HCT116 (cell line): Measurements from ENCODE around the gene TULP4. TPM values are rescaled to one million over a fixed set of nuclear protein-coding genes. Genes with fewer than 3 reads are reported as not detected.
"Not testable (repeated sequence)": the region's sequence is repeated elsewhere in the genome, so short reads cannot be mapped to it uniquely, and the experiment has no call there.

Experiments
- ATAC-seq: fragments of 200-7000 bp; cut with Tn5 transposase; 2 replicates; pipeline ENCODE4 v1.9.1; 2020; ENCODE audit warnings: mild to moderate bottlenecking, moderate library complexity
- BruUV-seq: library from RNA; stranded (reverse); fragments of 400-500 nt; replicated peaks from 2 replicates; lab custom pipeline; 2021; lab: Mats Ljungman, UMichigan
- CTCF ChIA-PET: fragments of 300-600 bp; sonication (Branson Sonifier 250); formaldehyde crosslinking; loops from one replicate; lab custom pipeline; 2021; ENCODE audit warnings: antibody characterized with exemption; lab: Charles Lee
- POLR2A ChIA-PET: fragments of 300-600, 350-600 bp; sonication (Branson Sonifier 250); formaldehyde crosslinking; loops from one replicate; lab custom pipeline; 2021; ENCODE audit warnings: antibody characterized with exemption; lab: Charles Lee
- RAD21 ChIA-PET, 2 experiments: fragments of 300-600 bp; sonication (Branson Sonifier 250); formaldehyde crosslinking; loops; one replicate each; lab custom pipeline; 2023; ENCODE audit warnings: low total read pairs in 2 of 2; ENCODE audit not compliant: uncharacterized antibody in 2 of 2, unreplicated experiment in 2 of 2, low non-redundant PET in 1 of 2; lab: Charles Lee
- DNase-seq: peaks from one replicate; pipeline ENCODE4 v3.0.0-alpha.2; 2010; ENCODE audit warnings: low read depth, low spot score
- H2AFZ ChIP-seq: fragments of 200-600 bp; shearing (Covaris generic), sonication (generic); 2 replicates; pipeline ENCODE4 v1.6.1; 2017; ENCODE audit warnings: low read depth, mixed run types, mixed read lengths, antibody characterized with exemption, low read length; ENCODE audit not compliant: poor library complexity, severe bottlenecking
- H3K27ac ChIP-seq: 2 replicates; pipeline ENCODE4 v1.5.1; 2012; ENCODE audit warnings: low read depth, low read length
- H3K27me3 ChIP-seq: fragments of 200-600 bp; sonication (generic); 2 replicates; pipeline ENCODE4 v1.6.1; 2016; ENCODE audit warnings: mixed run types, low read length, mixed read lengths; ENCODE audit not compliant: insufficient read depth
- H3K36me3 ChIP-seq, 2 experiments: fragments of 200-500 bp in 1 of 2; fragments of 200-600 bp in 1 of 2; sonication (Bioruptor generic) in 1 of 2; sonication (generic) in 1 of 2; 2 replicates each; pipeline versions ENCODE4 v1.5.1 to v1.6.1; 2014 to 2016; ENCODE audit warnings: low read length in 2 of 2, inconsistent platforms in 1 of 2, mixed read lengths in 1 of 2, mixed run types in 1 of 2; ENCODE audit not compliant: insufficient read depth in 2 of 2, control insufficient read depth in 1 of 2
- H3K4me1 ChIP-seq, 2 experiments: fragments of 200-600 bp in 1 of 2; sonication (generic) in 1 of 2; 2 replicates each; pipeline versions ENCODE4 v1.5.1 to v1.6.1; 2012 to 2017; ENCODE audit warnings: low read length in 2 of 2, inconsistent platforms in 1 of 2, mild to moderate bottlenecking in 1 of 2, mixed read lengths in 1 of 2, mixed run types in 1 of 2, moderate library complexity in 1 of 2; ENCODE audit not compliant: insufficient read depth in 2 of 2, control insufficient read depth in 1 of 2
- H3K4me2 ChIP-seq: fragments of 200-600 bp; sonication (generic); 2 replicates; pipeline ENCODE4 v1.6.1; 2017; ENCODE audit warnings: mixed run types, low read length, mixed read lengths
- H3K4me3 ChIP-seq, 2 experiments: fragments of 200-600 bp in 1 of 2; sonication (generic) in 1 of 2; replicated peaks in 1 of 2; 2 replicates each; pipeline ENCODE4 v1.5.1; 2011 to 2016; ENCODE audit warnings: low read length in 2 of 2, control low read depth in 1 of 2, low read depth in 1 of 2, mild to moderate bottlenecking in 1 of 2, mixed read lengths in 1 of 2, mixed run types in 1 of 2
- H3K79me2 ChIP-seq: fragments of 200-600 bp; sonication (generic); 2 replicates; pipeline ENCODE4 v1.6.1; 2017; ENCODE audit warnings: mild to moderate bottlenecking, mixed run types, low read length, moderate library complexity, mixed read lengths; ENCODE audit not compliant: insufficient read depth
- H3K9ac ChIP-seq: fragments of 200-600 bp; sonication (generic); 2 replicates; pipeline ENCODE4 v1.6.1; 2016; ENCODE audit warnings: low read length, mixed read lengths
- H3K9me2 ChIP-seq: fragments of 200-600 bp; sonication (generic), shearing (Covaris generic); 2 replicates; pipeline ENCODE4 v1.6.1; 2017; ENCODE audit warnings: mixed run types, mild to moderate bottlenecking, moderate library complexity; ENCODE audit not compliant: insufficient read depth
- H3K9me3 ChIP-seq, 2 experiments: fragments of 200-500 bp in 1 of 2; fragments of 200-600 bp in 1 of 2; sonication (Bioruptor generic) in 1 of 2; sonication (generic) in 1 of 2; 2 replicates each; pipeline ENCODE4 v1.6.1; 2014 to 2017; ENCODE audit warnings: low read length in 2 of 2, mixed read lengths in 2 of 2, inconsistent platforms in 1 of 2, low read depth in 1 of 2, mild to moderate bottlenecking in 1 of 2, mixed run types in 1 of 2, moderate library complexity in 1 of 2; ENCODE audit not compliant: control insufficient read depth in 1 of 2, insufficient read depth in 1 of 2
- H4K20me1 ChIP-seq: fragments of 200-600 bp; sonication (generic), shearing (Covaris generic); 2 replicates; pipeline ENCODE4 v1.6.1; 2017; ENCODE audit warnings: mixed run types, mild to moderate bottlenecking, moderate library complexity; ENCODE audit not compliant: insufficient read depth
- CBX3 ChIP-seq: IDR thresholded peaks from 2 replicates; pipeline ENCODE4 v1.6.1; 2012; ENCODE audit warnings: low read depth
- ELF1 ChIP-seq: IDR thresholded peaks from 2 replicates; pipeline ENCODE4 v1.6.1; 2012; ENCODE audit warnings: low read depth, borderline replicate concordance
- FOSL1 ChIP-seq: IDR thresholded peaks from 2 replicates; pipeline ENCODE4 v1.6.1; 2012; ENCODE audit warnings: low read depth
- JUND ChIP-seq: IDR thresholded peaks from 2 replicates; pipeline ENCODE4 v1.6.1; 2012
- POLR2AphosphoS5 ChIP-seq: IDR thresholded peaks from 2 replicates; pipeline ENCODE4 v1.6.1; 2011; ENCODE audit warnings: mild to moderate bottlenecking, low read depth, low read length, moderate library complexity
- RAD21 ChIP-seq: IDR thresholded peaks from 2 replicates; pipeline ENCODE4 v1.6.1; 2012; ENCODE audit warnings: low read depth, mild to moderate bottlenecking
- SIN3A ChIP-seq: IDR thresholded peaks from 2 replicates; pipeline ENCODE4 v1.6.1; 2012; ENCODE audit warnings: low read depth
- SRF ChIP-seq: IDR thresholded peaks from 2 replicates; pipeline ENCODE4 v1.6.1; 2012; ENCODE audit warnings: low read depth
- TCF7L2 ChIP-seq: IDR thresholded peaks from 2 replicates; pipeline ENCODE4 v1.7.0; 2011; ENCODE audit warnings: borderline replicate concordance, inconsistent platforms; ENCODE audit not compliant: insufficient read depth, insufficient read length; ENCODE audit errors: extremely low read depth
- ZFX ChIP-seq: fragments of 450-650 bp; IDR thresholded peaks from 2 replicates; pipeline ENCODE4 v1.6.1; 2017
- intact Hi-C: fragments of 100-400 bp; cut with micrococcal nuclease; formaldehyde crosslinking; loops from 2 replicates; pipeline ENCODE4 v1.10.0; 2022
- total RNA-seq: library from RNA; stranded (reverse); gene quantifications from one replicate; pipeline ENCODE4 v1.2.1, GENCODE V29; 2021; ENCODE audit not compliant: unreplicated experiment
- TF ChIP-seq, protein P1 (sequence below): IDR thresholded peaks from 2 replicates; pipeline ENCODE4 v1.6.1; 2011; ENCODE audit warnings: mild to moderate bottlenecking, low read length, moderate library complexity; ENCODE audit not compliant: insufficient replicate concordance; ENCODE audit errors: extremely low read depth
- TF ChIP-seq, protein P2 (sequence below): IDR thresholded peaks from 2 replicates; pipeline ENCODE4 v1.6.1; 2012

Gene TULP4
- total RNA-seq, 1 experiment from 2014 or later = 70.8 TPM

DNA sequence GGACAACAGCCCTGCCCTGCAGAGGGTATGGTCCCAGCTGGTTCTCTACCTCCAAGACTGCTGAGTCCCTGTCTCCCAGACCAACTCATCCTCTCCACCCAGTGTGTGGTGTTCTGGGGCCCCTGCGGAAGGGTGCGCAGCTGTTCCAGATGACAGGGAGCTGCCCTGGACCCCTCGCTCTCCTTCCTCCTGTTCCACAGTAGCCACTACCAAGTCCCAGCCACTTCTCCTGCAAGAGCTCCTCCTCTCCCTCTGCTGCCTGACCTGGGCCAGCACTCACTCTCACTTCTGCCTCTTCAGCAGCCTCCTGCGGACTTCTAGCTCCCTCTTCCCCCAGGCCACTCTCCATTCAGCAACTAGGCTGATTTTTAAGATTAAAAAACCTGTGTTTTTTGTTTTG is 207.5 kb downstream of the TULP4 start:
- Histone ChIP-seq H3K9me2 (no peaks in the 10 kb centered on the region), H3K4me2 (no peak overlapping the region), H4K20me1 (no peaks in the 10 kb centered on the region), H3K4me3 (no peak overlapping the region), H3K9me3 (no peaks in the 10 kb centered on the region), H3K4me1 (peaks cover 6 to 18% of the 10 kb centered on the region in 2 experiments; a peak in 3 of 4 replicates), H3K27ac (no peak overlapping the region), H3K27me3 (no peaks in the 10 kb centered on the region), H3K9ac (no peak overlapping the region), H3K36me3 (no peaks in the 10 kb centered on the region), H2AFZ (no peak overlapping the region), H3K79me2 (no peaks in the 10 kb centered on the region)
- DNase-seq = no peak
- intact Hi-C loops = no loop called here
- ATAC-seq = no peak
- RAD21 ChIA-PET = no interaction called here
- POLR2A ChIA-PET = no interaction called here
- no TSS peak for BruUV-seq
- CTCF ChIA-PET = interaction anchor here (2.1 kb wide), 1 partner anchor 299 kb away, joined by 15 read pairs; no protein-coding TSS in a partner anchor
- TF ChIP-seq ZFX = no peak
- no peak for TF ChIP-seq POLR2AphosphoS5
- TF ChIP-seq ELF1 = no peak
- no peak for TF ChIP-seq SIN3A
- TF ChIP-seq TCF7L2 = no peak
- TF ChIP-seq RAD21 = no peak
- TF ChIP-seq, protein P1, sequence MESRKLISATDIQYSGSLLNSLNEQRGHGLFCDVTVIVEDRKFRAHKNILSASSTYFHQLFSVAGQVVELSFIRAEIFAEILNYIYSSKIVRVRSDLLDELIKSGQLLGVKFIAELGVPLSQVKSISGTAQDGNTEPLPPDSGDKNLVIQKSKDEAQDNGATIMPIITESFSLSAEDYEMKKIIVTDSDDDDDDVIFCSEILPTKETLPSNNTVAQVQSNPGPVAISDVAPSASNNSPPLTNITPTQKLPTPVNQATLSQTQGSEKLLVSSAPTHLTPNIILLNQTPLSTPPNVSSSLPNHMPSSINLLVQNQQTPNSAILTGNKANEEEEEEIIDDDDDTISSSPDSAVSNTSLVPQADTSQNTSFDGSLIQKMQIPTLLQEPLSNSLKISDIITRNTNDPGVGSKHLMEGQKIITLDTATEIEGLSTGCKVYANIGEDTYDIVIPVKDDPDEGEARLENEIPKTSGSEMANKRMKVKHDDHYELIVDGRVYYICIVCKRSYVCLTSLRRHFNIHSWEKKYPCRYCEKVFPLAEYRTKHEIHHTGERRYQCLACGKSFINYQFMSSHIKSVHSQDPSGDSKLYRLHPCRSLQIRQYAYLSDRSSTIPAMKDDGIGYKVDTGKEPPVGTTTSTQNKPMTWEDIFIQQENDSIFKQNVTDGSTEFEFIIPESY = no peak
- TF ChIP-seq, protein P2, sequence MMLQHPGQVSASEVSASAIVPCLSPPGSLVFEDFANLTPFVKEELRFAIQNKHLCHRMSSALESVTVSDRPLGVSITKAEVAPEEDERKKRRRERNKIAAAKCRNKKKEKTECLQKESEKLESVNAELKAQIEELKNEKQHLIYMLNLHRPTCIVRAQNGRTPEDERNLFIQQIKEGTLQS = no peak
- TF ChIP-seq FOSL1 = no peak
- no peak for TF ChIP-seq JUND
- no peak for TF ChIP-seq CBX3
- no peak for TF ChIP-seq SRF

DNA sequence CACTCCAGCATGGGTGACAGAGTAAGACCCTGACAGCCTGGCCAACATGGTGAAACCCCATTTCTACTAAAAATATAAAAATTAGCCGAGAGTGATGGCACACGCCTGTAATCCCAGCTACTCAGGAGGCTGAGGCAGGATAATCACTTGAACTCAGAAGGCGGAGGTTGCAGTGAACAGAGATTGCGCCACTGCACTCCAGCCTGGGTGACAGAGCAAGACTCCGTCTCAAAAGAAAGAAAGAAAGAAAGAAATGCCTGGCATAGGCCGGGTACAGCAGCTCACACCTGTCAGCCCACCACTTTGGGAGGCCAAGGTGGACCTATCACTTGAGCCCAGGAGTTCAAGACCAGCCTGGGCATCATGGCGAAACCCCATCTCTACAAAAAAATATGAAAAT is 208.7 kb downstream of the TULP4 start:
- H3K27ac ChIP-seq, H2AFZ ChIP-seq, H3K36me3 ChIP-seq, H3K9ac ChIP-seq, H3K9me3 ChIP-seq, intact Hi-C loops, H3K9me2 ChIP-seq, H3K79me2 ChIP-seq, RAD21 ChIA-PET, H3K4me3 ChIP-seq, H3K27me3 ChIP-seq, BruUV-seq, POLR2A ChIA-PET, H3K4me2 ChIP-seq, CTCF ChIA-PET, H4K20me1 ChIP-seq, DNase-seq, ATAC-seq: not testable (repeated sequence)
- peaks cover 6 to 18% of the 10 kb centered on the region in 2 experiments; a peak in 3 of 4 replicates for H3K4me1 ChIP-seq
